Measurements from ENCODE around the gene FOXI3. TPM values are rescaled to one million over a fixed set of nuclear protein-coding genes. Genes with fewer than 3 reads are reported as not detected.

Gene FOXI3
- total RNA-seq, 1 donor from 2014 or later, result 1.1 TPM

- TF ChIP-seq, protein P1, sequence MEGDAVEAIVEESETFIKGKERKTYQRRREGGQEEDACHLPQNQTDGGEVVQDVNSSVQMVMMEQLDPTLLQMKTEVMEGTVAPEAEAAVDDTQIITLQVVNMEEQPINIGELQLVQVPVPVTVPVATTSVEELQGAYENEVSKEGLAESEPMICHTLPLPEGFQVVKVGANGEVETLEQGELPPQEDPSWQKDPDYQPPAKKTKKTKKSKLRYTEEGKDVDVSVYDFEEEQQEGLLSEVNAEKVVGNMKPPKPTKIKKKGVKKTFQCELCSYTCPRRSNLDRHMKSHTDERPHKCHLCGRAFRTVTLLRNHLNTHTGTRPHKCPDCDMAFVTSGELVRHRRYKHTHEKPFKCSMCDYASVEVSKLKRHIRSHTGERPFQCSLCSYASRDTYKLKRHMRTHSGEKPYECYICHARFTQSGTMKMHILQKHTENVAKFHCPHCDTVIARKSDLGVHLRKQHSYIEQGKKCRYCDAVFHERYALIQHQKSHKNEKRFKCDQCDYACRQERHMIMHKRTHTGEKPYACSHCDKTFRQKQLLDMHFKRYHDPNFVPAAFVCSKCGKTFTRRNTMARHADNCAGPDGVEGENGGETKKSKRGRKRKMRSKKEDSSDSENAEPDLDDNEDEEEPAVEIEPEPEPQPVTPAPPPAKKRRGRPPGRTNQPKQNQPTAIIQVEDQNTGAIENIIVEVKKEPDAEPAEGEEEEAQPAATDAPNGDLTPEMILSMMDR (conservative IDR thresholded peaks at IDR 0.05), result no peak
- peak overlapping the region; percentile 37 for H3K27ac Mint-ChIP-seq
- DNase-seq (ENCODE audit: extremely low spot score, unreplicated experiment), result no peak
- peaks cover 69% of the 10 kb centered on the region for H3K27me3 Mint-ChIP-seq
- no peaks in the 10 kb centered on the region for H3K9me3 Mint-ChIP-seq
- H3K36me3 Mint-ChIP-seq, result no peaks in the 10 kb centered on the region
- H3K4me3 Mint-ChIP-seq, result peak overlapping the region; percentile 83
- H3K4me1 Mint-ChIP-seq (ENCODE audit: unreplicated experiment), result peaks cover 5% of the 10 kb centered on the region
Observed at GRCh38 chr2:88450925-88451810, 1.3 kb downstream of the FOXI3 start.

- Mint-ChIP-seq H3K9me3 (no peaks in the 10 kb centered on the region), H3K27ac (no peak overlapping the region), H3K27me3 (peaks cover 69% of the 10 kb centered on the region), H3K4me3 (no peak overlapping the region), H3K4me1 (ENCODE audit: unreplicated experiment) (peaks cover 5% of the 10 kb centered on the region), H3K36me3 (no peaks in the 10 kb centered on the region)
- DNase-seq (ENCODE audit: extremely low spot score, unreplicated experiment), result no peak
- TF ChIP-seq, protein P1 (conservative IDR thresholded peaks at IDR 0.05), result no peak
Observed at GRCh38 chr2:88450186-88450585, 2.3 kb downstream of the FOXI3 start.

DNA sequence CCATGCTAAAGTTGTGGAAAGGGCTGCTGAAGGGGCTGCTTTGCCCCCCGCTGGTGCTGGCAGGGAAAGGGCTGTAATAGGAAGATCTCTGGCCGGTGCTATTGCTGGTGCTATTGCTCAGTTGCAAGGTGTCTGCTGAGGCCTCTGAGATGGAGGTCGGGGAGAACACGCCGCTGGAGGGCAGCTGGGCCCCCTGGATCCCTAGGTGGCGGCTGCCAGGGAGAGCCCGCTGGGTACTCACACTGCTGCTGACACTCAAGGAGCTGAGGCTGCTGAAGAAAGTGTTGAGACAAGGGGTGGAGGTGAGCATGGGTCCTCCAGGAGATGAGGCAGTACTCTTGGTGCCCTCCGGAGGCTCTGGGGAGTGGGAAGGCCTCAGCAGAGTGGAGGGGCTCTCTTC, 4.2 kb downstream of the FOXI3 start:
- no peaks in the 10 kb centered on the region for H3K36me3 Mint-ChIP-seq
- no peak overlapping the region for H3K4me3 Mint-ChIP-seq
- H3K27ac Mint-ChIP-seq, result no peak overlapping the region
- no peak for DNase-seq (ENCODE audit: extremely low spot score, unreplicated experiment)
- TF ChIP-seq, protein P1 (conservative IDR thresholded peaks at IDR 0.05), result no peak
- H3K27me3 Mint-ChIP-seq, result peaks cover 60% of the 10 kb centered on the region
- H3K4me1 Mint-ChIP-seq (ENCODE audit: unreplicated experiment), result peaks cover 8% of the 10 kb centered on the region
- no peaks in the 10 kb centered on the region for H3K9me3 Mint-ChIP-seq

DNA sequence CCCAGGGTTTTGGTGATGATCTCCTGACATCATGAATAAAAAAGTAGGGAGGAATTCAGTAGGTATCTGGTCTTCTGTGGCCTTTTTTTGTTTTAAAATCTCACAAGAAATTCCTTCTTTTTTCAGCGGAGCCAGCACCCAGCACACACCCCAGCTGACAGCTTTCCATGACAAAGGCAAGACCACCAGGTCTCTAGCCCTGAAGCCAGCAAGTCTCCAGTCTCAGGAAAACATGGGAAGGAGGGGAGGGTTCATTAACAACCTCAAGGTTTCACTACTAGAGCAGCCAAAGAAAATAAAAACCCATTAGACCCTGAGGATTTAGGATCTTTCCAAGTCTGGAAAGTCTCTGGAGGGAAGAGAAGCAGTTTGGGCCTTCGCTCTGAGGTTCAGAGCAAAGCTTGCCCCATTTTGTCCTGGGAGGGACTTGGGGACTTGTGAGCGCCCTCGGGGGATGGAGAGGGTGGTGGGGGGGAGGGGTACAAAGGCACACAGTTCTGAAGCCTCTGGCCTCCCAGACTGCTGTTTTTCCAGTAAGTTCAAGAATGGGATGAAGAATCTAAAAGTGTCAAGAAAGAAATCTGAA, 9.0 kb downstream of the FOXI3 start:
- TF ChIP-seq, protein P1 (conservative IDR thresholded peaks at IDR 0.05), result no peak
- Mint-ChIP-seq H3K4me1 (ENCODE audit: unreplicated experiment) (peaks cover 5% of the 10 kb centered on the region), H3K27me3 (peaks cover 24% of the 10 kb centered on the region), H3K36me3 (no peaks in the 10 kb centered on the region), H3K4me3 (no peak overlapping the region), H3K27ac (peak overlapping the region; percentile 34), H3K9me3 (no peaks in the 10 kb centered on the region)
- DNase-seq (ENCODE audit: extremely low spot score, unreplicated experiment), result no peak

DNA sequence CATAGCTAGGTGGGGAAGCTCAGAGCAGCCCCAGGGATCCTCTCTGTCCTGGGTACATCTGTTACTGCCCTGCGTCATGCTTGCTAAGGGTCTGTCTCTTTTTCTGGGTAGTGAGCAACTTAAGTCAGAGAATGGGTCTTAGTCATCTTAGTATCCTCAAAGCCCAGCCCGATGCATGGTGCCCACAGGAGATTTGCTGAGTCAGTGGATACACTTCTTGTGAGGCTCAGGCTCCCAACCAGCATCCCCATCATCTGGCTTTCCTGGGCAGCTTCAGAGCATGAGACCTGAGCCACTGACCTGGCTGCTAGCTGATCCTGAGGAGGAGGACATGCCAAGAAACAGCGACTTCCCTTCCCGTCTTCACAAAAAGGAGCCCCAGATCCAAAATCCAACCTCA, 10.0 kb downstream of the FOXI3 start:
- H3K27ac Mint-ChIP-seq, result no peak overlapping the region
- no peak for DNase-seq (ENCODE audit: extremely low spot score, unreplicated experiment)
- H3K27me3 Mint-ChIP-seq, result peaks cover 14% of the 10 kb centered on the region
- H3K9me3 Mint-ChIP-seq, result no peaks in the 10 kb centered on the region
- TF ChIP-seq, protein P1 (conservative IDR thresholded peaks at IDR 0.05), result no peak
- H3K36me3 Mint-ChIP-seq, result no peaks in the 10 kb centered on the region
- H3K4me3 Mint-ChIP-seq, result no peak overlapping the region
- H3K4me1 Mint-ChIP-seq (ENCODE audit: unreplicated experiment), result peaks cover 5% of the 10 kb centered on the region
